Activated CD8-positive, alpha-beta memory T cell treated with anti-CD3 and anti-CD28 coated beads for 4 hours (primary cell): ENCODE data around the gene PCGF2.
"Not testable (repeated sequence)": the region's sequence is repeated elsewhere in the genome, so short reads cannot be mapped to it uniquely, and the experiment has no call there.

Source experiments
- DNase-seq, 2 donors: peaks; one replicate each; pipeline ENCODE4 v3.0.0-alpha.2; 2020; ENCODE audit warnings: low read depth in 2 of 2

The PCGF2 gene

DNA sequence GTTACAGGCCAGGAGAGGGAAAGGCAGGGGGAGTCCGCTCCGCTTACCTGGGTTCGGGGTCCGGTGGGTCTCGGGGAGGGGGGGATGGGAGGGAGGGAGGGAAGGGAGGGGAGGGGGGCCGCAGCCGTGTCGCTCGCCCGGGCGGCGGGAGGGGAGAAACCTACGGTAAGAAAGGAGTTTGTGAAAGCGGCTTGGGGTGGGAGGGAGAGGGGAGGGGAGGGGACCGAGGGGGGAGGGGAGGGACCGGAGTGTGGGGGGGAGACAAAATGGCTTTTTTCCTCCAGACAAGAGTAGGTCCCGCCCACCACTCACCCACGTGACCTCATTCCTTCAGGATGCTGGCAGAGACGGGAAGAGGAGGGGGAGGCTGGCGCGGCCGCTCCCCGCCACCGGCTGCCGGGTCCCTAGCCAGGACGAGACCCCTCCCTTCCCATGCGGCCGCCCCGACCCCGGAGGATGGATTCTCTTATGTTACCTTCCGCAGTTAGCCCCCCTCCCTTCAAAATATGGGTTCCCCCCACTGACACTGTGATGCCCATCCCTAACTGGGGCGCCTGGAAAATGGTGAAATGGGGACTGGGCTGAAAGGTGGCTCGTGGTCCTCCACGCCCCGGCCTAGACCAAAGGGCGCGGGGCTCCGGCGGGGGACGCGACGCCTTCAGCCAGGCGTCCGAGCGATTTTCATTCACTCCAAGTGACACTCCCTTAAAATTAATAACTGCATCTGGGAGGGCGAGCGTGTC lies at the start of gene PCGF2:
TSS of gene PCGF2 (minus strand) at position 188 of the 743 bp plus-strand sequence. CDS start 7,934 bp downstream, outside the sequence.
- DNase-seq = no peak

DNA sequence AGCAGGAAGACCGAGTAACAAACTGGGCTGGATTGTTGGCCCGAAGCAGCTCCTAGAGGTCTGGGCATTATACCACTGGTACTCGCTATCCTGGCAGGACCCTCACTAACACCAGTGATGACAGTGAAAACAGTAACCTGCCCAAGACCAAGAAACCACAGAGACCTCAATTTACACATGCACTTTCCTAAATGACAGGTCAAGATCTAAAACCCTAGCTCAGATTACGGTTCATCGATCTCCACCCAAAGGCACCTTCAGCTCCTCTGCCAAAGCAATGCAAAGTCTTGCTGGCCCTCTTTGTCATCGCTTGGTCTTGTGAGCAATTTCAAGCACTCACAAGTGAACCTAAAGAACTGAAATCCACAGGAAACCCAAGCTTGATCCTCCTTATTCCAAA lies 49.7 kb upstream of the PCGF2 start:
- no peak for DNase-seq

DNA sequence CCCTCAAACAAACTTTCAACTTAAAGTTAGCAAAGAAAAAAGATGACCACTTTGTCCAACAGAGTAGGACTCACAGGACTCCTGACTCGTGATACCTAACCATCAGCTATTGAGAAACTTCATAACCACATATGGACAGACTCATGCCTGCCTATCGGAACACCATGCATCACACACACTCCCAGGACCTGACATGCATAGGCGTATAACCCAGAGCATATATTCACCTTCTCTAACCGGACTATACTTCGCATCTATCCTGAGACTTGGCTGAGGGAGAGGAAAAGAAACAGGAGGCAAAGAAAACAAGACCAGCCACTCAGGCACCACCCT lies 49.0 kb upstream of the PCGF2 start:
- DNase-seq = no peak

DNA sequence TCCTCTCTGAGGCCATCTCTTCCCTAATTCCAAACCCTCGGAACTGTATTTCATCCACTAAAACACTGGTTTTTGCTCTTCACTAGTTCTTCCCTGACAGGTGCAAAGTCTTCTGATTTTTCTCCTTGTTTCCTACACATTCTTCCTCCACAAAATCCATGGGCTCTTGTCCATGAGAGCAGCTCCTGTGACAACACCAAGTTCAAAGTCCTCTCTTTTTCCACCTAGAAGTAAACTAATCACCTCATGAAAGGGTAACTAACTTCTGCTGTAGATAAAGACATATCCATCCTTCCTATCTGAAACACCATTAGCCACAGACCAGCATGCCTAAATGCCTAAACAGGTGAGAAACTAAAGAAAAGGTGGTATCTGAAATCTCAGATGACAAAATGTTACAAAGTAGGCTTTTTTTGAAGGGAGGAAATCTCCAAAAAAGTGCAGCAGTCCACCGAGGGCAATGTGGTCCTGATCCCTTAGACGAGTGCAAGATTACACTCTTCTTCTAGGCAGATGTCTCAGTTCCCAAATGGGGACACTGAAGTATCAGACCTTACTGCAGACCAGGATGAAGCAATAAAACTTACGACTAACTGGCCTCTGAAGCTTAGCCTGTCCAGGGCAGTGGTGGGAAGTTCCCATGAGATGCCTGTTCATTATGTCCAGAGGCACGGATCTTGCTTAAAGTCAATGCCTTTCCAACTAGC lies 48.5 kb upstream of the PCGF2 start:
- no peak for DNase-seq

DNA sequence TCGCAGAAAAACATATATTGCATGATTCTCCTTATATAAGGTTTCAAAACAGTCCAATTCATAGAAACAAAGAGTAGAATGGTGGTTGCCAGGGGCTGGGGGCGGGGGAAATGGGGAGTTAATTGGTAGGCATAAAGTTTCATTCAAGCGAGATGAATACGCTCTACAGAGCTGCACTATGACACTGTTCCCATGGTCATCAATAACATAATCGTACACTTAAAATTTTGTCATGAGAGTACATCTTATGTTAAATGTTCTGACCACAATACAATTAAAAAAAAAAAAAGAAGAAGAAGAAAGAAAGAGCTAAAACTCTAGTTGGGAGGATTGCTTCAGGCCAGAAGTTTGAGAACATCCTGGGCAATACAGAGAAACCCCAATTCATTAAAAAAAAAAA lies 46.1 kb upstream of the PCGF2 start:
- DNase-seq = no peak

DNA sequence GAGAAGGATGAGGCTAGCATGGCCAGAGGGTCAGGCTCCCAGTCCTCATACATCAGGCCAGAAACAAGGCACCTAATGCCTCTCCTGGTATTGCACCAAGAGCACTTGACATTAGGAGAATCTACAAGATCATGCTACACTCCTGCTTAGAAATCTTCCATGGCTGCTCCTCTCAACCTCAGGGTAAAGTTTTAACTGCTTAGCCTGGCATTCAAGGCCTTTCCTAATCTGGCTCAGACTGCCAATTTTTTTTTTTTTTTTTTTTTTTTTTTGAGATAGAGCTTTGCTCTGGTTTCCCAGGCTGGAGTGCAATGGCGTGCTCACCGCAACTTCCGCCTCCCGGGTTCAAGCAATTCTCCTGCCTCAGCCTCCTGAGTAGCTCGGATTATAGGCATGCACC lies 43.0 kb upstream of the PCGF2 start:
- DNase-seq = no peak

DNA sequence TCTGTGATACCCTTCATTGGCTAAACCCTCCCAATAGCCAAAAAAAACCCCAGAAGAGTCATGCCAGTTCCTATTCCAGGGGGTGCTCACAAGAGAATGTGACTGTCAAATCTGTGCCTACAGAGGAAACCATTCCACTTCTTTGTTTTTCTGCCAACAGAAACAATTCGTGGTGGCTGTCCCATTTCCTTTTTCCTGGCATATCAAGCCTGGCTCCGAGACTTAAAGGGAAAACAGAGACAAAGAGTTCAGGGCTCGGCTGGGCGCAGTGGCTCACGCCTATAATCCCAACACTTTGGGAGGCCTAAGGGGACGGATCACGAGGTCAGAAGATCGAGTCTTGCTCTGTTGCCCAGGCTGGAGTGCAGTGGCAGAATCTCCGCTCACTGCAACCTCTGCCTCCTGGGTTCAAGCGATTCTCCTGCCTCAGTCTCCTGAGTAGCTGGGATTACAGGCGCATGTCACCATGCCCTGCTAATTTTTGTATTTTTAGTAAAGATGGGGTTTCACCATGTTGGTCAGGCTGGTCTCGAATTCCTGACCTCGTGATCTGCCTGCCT lies 42.1 kb upstream of the PCGF2 start:
- DNase-seq = not testable (repeated sequence)

DNA sequence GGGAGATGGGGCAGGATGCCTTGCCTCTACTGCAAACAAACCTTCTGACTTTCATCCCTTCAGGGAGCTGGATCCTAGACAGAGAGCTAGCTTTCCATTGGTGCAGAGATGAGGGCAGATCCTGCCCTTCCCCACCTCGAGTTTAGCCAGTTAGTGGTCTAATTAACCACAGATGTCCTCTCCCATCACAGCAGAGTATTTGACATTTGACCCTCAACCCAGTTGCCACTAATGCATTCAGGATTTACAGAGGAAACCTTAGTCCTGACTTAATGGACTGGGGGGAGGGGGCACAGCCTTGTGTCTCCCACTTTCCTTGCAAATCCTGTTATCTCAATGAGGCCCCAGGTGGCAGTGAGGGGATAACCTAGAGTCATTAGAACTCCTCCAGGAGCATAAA lies 41.0 kb upstream of the PCGF2 start:
- DNase-seq = no peak

DNA sequence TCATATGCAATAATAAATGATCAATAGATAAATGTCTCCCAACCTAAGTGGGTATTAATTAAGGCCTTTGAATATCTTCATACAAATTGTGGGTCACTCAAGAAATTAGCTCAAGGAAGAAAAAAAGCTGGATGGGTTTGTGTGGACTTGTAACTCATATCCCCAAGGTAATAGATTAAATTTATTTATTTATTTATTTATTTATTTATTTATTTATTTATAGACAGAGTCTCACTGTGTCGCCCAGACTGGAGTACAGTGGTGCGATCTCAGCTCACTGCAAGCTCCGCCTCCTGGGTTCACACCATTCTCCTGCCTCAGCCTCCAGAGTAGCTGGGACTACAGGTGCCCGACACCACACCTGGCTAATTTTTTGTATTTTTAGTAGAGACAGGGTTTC lies 39.9 kb upstream of the PCGF2 start:
- DNase-seq = not testable (repeated sequence)

DNA sequence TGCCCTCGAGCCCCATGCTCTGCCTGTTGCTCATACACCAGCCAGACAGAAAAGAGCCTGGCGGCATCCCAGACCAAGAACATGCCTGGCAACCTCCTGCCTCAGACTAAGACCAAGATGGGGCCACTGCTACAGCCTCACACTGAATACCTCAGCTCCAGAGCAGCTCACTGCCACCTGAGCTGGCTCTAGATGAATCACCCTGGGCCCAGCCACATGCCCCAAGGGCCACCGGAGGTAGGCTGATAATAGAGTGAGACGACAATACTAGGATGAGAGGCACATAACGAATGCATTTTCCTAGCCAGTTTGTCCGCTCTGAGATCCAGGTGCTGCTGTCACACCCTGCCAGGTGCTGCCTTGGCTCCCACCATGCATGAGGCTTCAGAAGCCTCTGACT lies 38.2 kb upstream of the PCGF2 start:
- DNase-seq = no peak

DNA sequence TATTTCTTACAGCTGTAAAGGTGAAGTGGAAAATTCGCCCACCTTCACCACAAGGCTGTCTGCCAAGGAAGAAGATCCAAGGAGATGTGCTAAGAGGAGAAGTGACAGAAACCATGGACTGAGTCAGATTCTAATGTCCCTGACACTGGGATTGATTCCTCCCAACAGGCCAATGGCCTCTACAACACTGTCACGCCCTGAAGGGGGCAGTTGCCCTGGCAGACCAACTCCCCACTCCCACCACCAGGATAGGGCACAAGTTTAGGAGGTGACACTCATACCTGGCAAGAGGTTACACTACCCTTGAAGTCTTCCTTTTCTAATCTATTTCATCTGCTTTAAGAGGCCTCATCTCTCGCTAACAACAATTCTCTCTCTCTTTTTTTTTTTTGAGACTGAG lies 35.1 kb upstream of the PCGF2 start:
- no peak for DNase-seq

DNA sequence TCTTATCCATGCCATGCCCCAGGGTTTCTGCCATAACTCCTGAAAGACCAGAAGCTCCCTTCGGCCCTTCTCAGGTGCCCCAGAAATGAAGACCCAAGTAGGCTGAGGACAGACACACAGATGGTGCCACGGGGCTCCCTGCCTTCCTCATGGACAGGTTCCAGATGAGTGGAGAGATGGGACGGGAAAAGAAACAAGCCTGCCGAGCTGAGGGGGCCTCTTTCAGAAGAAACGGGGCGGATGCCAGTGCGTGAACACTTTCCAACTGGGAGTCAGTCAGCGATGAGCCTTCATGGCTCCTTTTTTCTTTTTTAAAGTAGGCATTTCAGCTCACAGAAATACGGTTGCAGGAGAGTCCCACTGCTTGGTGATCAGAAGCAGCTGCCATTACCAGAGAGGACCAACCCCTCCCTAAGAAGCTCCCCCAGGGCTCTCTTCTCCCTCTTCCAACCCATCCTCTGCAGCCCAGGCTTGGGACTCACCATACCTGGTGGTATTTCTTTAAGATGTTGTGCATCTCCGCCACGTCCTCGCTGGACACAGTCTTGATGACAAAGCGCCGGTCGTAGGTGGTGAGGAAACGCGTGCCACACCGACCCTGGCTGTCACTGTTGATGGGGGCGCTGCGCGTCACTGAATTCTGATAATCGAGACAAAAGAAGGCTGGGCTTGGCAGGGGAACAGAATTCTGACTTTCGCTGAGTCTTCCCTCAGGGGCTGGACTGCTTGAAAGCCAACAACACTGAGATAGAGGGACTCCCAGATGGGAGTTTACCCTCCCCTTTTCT lies 32.0 kb upstream of the PCGF2 start:
- no peak for DNase-seq

DNA sequence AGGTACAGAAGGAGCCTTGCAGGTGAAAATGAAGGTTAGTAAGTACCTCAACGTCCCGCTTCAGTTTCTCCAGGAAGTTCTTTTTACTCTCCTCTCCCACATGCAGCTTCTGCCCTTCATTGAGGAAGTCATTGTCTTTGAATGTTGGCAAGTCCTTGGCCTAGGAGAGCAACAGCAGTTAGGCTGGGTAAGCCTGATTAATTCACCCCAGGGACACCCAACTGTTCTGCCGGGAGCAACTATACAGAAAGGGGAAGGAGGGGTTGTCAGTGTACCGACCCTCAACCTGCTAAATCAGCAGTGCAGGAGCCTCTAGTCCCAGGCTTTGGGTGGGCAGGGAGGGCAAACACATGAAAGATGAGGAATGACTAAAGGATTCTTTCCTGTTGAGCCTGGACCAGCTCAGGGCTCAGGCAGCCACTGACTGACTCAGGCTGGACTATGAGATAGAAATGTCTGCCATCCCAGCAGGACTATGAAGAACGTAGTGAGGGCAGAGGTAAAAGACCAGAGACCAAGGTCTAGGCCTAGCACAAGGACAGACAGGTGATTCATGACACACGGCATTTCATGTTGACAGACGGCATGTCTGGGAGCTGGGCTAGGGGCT lies 29.6 kb upstream of the PCGF2 start:
- no peak for DNase-seq

DNA sequence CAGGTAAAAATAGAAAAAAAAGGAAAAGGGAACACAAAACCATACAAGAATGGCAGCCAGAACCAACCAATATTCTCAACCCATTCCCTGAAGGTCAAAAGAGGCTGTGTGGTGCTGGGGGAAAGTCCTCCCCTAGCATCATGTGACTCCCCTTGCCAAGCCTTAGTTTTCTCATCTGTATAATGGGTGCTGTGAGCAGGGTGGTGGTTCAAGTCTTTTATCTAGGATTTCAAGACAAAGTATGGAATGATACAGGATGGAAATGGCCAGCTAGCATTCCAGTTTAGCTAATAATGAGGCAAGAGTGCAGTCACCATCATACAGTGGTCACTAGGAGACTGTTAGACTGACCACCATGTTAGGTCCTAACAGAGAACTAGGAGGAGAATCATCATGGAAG lies 25.1 kb upstream of the PCGF2 start:
- DNase-seq = no peak

DNA sequence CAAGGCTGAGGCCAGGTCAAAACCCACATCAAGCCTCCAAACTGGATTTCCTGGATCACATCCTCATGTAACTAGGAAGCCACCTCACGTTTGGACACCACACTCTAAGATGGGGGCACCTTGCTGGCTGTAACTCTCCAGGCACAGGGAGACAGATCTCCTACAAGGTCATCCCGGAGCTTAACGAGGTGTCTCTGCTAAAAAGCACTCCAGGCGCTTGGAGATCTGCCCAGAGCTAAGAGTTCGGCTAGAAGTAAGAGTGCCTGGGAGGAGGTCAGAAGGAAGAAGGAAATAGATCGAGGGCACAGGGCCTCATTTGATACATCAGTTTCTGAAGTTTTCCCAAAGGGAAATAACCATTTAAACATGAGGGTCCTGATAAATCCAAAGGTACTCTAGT lies 20.3 kb upstream of the PCGF2 start:
- no peak for DNase-seq

DNA sequence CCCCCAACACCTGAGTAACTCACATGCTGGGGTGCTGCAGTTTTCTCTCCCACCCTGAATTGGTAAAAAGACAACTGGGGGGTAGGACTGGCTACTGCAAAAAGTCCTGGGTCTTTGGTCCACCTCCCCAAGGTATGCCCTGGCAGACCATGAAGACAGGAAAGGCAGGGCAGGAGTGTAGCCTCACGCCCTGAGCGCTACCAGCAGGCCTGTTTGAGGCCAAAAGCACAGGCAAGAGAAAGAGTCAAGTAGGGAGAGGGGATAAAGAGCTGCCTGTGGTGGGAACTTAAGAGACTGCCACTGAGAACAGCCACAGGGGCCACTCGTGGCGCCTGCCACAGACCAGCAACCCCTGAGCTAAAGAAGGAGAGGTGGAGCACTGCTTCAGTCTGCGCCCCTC lies 18.2 kb upstream of the PCGF2 start:
- DNase-seq = no peak

DNA sequence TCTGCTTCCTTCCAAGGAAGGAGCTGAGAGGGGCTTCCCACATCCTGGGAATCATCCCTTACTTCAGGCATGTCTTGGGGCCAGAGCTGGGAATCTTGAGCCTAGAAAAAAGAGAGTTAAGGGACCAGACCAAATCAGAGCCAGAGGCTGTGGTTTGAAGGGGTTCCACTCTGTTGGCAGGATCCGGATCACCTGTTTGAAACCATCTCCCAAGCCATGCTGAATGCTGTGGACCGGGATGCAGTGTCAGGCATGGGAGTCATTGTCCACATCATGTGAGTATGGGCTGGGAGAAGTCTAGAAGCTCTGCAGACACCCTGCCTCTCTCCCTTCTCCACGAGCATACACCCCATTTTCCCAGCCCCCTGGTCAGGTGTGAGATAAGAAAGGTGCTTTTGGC lies 14.1 kb upstream of the PCGF2 start:
- DNase-seq = no peak

DNA sequence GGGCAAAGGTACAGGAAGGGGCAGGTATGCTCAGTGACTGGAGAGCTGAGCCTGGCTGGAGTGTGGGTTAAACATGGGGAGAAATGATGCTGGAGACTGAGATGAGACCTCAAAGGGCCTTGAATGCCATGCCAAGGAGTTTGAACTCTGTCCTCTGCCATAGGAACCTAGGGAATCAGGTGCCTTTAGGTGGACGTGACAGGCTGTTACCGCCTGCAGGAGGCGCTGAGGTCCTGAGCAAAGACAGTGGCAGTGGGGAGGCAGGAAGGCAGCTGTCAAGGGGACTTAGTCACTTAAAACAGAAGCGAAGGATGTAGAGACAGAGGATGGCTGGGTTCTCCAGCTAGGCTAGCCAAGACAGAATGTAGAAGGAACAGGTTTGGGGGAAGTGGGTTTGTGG lies 13.5 kb upstream of the PCGF2 start:
- DNase-seq = no peak

DNA sequence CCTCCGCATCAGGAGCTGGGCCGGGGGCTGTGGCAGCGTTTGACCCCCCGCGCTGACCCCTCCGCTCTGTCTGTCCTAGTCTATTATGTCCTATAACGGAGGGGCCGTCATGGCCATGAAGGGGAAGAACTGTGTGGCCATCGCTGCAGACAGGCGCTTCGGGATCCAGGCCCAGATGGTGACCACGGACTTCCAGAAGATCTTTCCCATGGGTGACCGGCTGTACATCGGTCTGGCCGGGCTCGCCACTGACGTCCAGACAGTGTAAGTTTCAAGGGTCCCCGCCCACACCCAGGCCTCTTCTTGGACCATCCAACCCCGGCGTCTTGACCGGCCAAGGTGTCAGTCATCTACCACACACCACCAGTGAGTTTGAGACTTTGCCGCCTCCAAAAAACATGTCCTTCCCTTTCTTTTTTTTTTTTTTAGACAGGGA lies 5.0 kb upstream of the PCGF2 start:
- no peak for DNase-seq

DNA sequence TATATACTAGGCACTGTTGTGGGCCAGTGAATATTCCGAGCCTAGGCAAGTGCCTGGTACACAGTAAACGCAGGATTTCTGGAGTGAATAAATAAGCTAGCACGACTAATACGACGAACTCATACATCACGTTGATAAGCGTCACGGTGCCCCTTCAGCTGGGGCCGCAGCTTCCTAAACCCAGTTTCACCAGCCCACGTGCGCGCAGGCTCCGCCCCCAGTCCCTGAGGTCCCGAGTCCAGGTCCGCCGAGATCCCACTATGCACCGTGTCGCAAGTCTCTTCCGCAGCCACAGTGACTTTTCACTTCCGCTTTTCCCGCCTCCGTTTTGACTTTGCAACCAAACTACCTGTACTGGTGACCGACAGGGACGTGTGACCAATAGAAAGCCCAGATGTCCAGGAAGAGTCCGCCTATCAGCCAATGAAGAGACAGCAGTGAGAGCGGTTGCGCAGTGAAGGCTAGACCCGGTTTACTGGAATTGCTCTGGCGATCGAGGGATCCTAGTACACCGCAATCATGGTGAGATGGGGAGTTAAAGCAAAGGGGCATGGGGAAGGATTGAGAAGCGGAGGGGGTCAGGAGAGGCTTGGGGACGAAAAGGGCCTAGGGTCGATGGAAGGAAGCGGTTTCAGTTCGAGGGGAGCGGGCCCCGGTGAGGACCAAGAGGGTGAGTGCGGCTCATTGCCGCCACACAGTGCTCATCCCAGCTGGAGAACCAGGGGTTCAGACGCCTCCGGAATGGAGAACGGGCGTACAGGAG lies 4.4 kb upstream of the PCGF2 start, which contains the start of gene PSMB3:
TSS of gene PSMB3 (plus strand) at position 434 of the 763 bp plus-strand sequence. CDS start at position 520, 86 bp downstream.
- peak; percentile 91 to 96 for DNase-seq

DNA sequence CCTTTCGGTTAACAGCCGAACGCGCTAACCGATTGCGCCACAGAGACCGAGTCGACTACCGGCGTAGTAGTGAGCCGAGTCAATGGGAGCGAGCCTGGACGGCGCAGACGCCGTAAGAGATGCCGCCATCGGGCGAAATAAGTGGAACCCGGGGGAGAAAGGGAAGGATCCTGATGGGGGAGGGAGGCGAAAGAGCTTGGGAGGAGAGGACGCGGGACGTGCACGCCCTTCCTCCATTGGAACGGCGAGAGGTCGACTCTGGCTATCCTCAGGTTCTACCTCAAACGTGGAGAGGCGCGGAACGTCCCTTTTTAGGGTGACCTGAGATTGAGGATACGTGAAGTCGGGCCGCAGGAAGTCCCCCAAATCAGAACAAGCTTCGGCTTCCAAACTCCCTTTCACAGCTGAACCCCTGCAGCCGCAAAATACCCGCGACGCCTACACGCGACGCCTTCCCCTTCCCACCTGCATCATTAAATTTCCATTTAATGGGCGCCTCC lies 3.7 kb upstream of the PCGF2 start:
- DNase-seq = peak; percentile 56 to 62
